Thymus (tissue), 11 donors: ENCODE data around the gene SPATA2L. TPM values are rescaled to one million over a fixed set of nuclear protein-coding genes. Genes with fewer than 3 reads are reported as not detected.

Source experiments
- DNase-seq, 9 donors: peaks; one replicate each; pipeline ENCODE4 v3.0.0-alpha.2; 2013; ENCODE audit warnings: low spot score in 9 of 9, low read depth in 6 of 9, missing footprints in 1 of 9
- H3K27ac ChIP-seq, 2 donors: one replicate each; pipeline ENCODE4 v1.5.1; 2013; ENCODE audit warnings: control low read depth in 1 of 2, low read depth in 1 of 2, low read length in 1 of 2, mild to moderate bottlenecking in 1 of 2, moderate library complexity in 1 of 2
- H3K27me3 ChIP-seq, 2 donors: one replicate each; pipeline ENCODE4 v1.5.1; 2013; ENCODE audit warnings: low read length in 1 of 2; ENCODE audit not compliant: control insufficient read depth in 2 of 2, insufficient read depth in 1 of 2
- H3K36me3 ChIP-seq, 2 donors: one replicate each; pipeline ENCODE4 v1.5.1; 2013; ENCODE audit warnings: low read length in 1 of 2, mild to moderate bottlenecking in 1 of 2, moderate library complexity in 1 of 2; ENCODE audit not compliant: control insufficient read depth in 2 of 2, insufficient read depth in 2 of 2
- H3K4me1 ChIP-seq, 2 donors: one replicate each; pipeline ENCODE4 v1.5.1; 2013; ENCODE audit warnings: low read length in 2 of 2; ENCODE audit not compliant: control insufficient read depth in 2 of 2, insufficient read depth in 2 of 2
- H3K4me3 ChIP-seq, 2 donors: one replicate each; pipeline ENCODE4 v1.5.1; 2013; ENCODE audit warnings: low read length in 2 of 2, control low read depth in 1 of 2, mild to moderate bottlenecking in 1 of 2
- H3K9me3 ChIP-seq, 2 donors: one replicate each; pipeline ENCODE4 v1.5.1; 2013; ENCODE audit warnings: low read length in 1 of 2, mild to moderate bottlenecking in 1 of 2; ENCODE audit not compliant: control insufficient read depth in 2 of 2, insufficient read depth in 1 of 2
- WGBS: extraction: QIAGEN DNeasy Blood & Tissue Kit; methylation state at CpG from one replicate; pipeline ENCODE4 v1.1.7; 2013; 5-methylcytosine and 5-hydroxymethylcytosine counted together
- polyA plus RNA-seq: library from polyadenylated mRNA; stranded (reverse); fragments of 200-250 nt; gene quantifications from one replicate; pipeline ENCODE4 v1.2.3, GENCODE V29; 2013
- total RNA-seq: library from RNA; stranded (reverse); fragments of 120-200 nt; gene quantifications from one replicate; pipeline ENCODE4 v1.2.4, GENCODE V29; 2013
- donor health status: healthy.

The SPATA2L gene
- total and polyA plus RNA-seq, 2 donors = 6.8 to 9.1 TPM

DNA sequence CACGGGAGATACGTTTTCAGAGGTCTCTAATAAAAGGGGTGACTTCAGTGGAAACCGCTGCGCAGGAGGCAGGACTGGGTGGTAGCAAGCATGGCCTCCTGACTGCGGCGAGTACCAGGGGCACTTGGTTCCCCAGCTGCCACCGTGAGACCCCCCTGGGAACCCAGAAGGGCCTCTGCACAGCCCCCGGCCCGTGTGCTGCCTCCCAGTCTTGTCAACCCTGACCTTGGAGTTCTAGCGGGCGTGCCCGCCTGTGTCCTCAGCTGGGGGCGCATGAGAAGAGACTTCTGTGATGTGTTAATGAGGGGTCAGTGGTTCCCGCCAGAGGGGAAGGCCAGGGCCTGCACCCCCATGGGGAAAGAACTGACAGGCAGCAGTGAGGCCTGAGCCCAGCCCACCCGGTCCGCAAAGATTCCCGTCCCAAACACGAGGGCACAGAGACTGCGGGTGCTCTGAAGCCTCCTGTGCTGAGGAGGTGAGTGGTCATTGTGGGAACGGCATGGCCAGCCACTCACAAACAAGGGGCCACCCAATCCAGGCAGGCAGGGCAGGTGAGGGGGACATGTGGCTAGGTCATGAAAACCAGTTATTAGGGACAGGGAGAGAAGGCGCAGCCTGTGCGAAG is 29.2 kb upstream of the SPATA2L start:
- Histone ChIP-seq H3K4me1 (no peaks in the 10 kb centered on the region), H3K36me3 (peaks cover 86 to 88% of the 10 kb centered on the region in 2 donors), H3K9me3 (no peaks in the 10 kb centered on the region), H3K27ac (no peak overlapping the region), H3K4me3 (no peak overlapping the region), H3K27me3 (no peaks in the 10 kb centered on the region)
- DNase-seq = no peak
- 88% methylated on average over 22 of the region's 22 CpGs for WGBS

DNA sequence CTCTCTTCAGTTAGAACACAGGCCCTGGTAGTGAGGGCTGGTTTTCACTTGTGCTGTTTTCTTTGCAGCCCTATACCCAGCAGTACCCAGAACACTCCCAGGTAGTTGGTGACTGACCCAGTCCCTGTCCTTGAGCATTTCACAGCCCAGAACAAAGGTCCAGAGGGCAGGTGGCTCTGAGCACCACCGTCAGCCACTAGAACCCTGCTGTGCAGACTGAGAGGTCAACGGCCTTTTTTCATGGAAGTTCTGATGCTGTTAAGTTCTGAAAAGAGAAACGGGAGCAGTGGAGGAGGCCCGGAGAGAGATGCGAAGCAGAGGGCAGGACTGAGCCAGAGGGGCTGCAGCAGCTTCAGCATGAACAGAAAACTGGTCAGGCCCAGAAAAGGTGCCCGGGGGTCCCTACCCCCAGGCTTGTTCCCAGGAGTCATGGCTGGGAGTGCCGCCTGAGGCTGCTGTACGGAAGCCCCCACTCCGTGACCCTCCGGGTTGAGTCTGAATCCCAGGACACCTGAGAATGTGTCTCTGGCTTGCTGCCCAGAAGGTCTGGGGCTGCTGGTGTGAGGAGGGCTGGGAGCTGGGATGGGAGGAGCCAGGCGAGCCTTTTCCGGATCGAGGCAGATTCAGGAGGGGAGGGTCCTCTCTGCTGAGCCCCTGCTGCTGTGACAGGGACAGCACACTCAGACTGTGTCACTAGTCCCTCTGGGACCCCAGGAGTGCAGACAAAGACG is 28.5 kb upstream of the SPATA2L start:
- Histone ChIP-seq H3K4me3 (no peak overlapping the region), H3K27ac (no peak overlapping the region), H3K36me3 (peaks cover 81 to 85% of the 10 kb centered on the region in 2 donors), H3K27me3 (no peaks in the 10 kb centered on the region), H3K9me3 (no peaks in the 10 kb centered on the region), H3K4me1 (no peaks in the 10 kb centered on the region)
- 86% methylated on average over 14 of the region's 14 CpGs for WGBS
- no peak for DNase-seq

- no peaks in the 10 kb centered on the region for H3K9me3 ChIP-seq
- WGBS = 96% methylated on average over 18 of the region's 18 CpGs
- H3K27ac ChIP-seq = no peak overlapping the region
- no peak overlapping the region for H3K4me3 ChIP-seq
- peaks cover 0 to 3% of the 10 kb centered on the region in 2 donors for H3K4me1 ChIP-seq
- no peak for DNase-seq
- H3K36me3 ChIP-seq = peaks cover 81 to 86% of the 10 kb centered on the region in 2 donors
- no peaks in the 10 kb centered on the region for H3K27me3 ChIP-seq
Observed at GRCh38 chr16:89729293-89729692, 27.8 kb upstream of the SPATA2L start.

- no peak for DNase-seq
- Histone ChIP-seq H3K27me3 (no peaks in the 10 kb centered on the region), H3K4me1 (peaks cover 14 to 20% of the 10 kb centered on the region in 2 donors), H3K27ac (no peak overlapping the region), H3K4me3 (no peak overlapping the region), H3K36me3 (peaks cover 74 to 88% of the 10 kb centered on the region in 2 donors), H3K9me3 (no peaks in the 10 kb centered on the region)
- 95% methylated on average over 17 of the region's 17 CpGs for WGBS
Observed at GRCh38 chr16:89727406-89728120, 26.1 kb upstream of the SPATA2L start.

GRCh38 chr16:89723279-89724250 is 22.1 kb upstream of the SPATA2L start:
- 74% methylated on average over 30 of the region's 30 CpGs for WGBS
- peaks cover 20 to 31% of the 10 kb centered on the region in 2 donors for H3K4me1 ChIP-seq
- peak in 2 of 9 donors; percentile 51 to 66 for DNase-seq
- peaks cover 10 to 17% of the 10 kb centered on the region in 2 donors for H3K27me3 ChIP-seq
- peak overlapping the region; percentile 71 to 95 for H3K4me3 ChIP-seq
- H3K36me3 ChIP-seq = peaks cover 36 to 52% of the 10 kb centered on the region in 2 donors
- no peaks in the 10 kb centered on the region for H3K9me3 ChIP-seq
- peak overlapping the region; percentile 2 to 70 for H3K27ac ChIP-seq

DNA sequence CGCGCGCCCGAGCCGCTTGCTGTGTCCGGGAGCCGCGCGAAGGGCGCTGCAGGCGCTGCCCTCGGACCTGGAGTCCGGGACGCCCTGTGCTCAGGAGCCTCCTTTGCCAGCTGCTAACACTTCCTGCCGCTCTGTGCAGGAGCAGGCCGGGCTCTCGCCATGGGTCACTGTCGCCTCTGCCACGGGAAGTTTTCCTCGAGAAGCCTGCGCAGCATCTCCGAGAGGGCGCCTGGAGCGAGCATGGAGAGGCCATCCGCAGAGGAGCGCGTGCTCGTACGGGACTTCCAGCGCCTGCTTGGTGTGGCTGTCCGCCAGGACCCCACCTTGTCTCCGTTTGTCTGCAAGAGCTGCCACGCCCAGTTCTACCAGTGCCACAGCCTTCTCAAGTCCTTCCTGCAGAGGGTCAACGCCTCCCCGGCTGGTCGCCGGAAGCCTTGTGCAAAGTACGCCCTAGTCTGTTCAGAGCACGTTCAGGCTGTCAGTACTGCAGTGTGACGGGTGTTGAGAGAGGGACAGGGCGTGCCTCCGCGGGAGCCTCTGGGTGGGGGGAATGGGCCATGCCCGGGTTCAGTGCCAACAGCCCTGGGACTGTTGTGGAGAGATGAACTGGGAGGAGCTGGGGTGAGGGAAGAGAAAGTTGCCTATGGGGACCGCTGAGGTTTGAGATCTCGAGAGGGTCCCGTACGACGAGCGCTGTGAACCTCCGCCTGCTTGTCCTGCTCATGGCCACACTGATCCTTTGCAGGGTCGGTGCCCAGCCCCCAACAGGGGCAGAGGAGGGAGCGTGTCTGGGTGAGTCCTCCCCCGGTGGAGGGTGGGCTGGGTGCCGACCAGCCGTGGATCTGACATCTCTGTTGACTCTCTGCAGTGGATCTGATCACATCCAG is 21.1 kb upstream of the SPATA2L start:
- Histone ChIP-seq H3K4me1 (peaks cover 20 to 31% of the 10 kb centered on the region in 2 donors), H3K27me3 (peaks cover 10 to 17% of the 10 kb centered on the region in 2 donors), H3K27ac (peak overlapping the region; percentile 64 to 66), H3K36me3 (peaks cover 29 to 45% of the 10 kb centered on the region in 2 donors), H3K9me3 (no peaks in the 10 kb centered on the region), H3K4me3 (peak overlapping the region; percentile 71 to 95)
- peak in 2 of 9 donors; percentile 46 to 66 for DNase-seq
- WGBS = 16% methylated on average over 56 of the region's 56 CpGs

- H3K4me3 ChIP-seq = peak overlapping the region; percentile 71 to 95
- H3K4me1 ChIP-seq = peaks cover 20 to 31% of the 10 kb centered on the region in 2 donors
- peak in 7 of 9 donors; percentile 67 to 91 (median 80) for DNase-seq
Observed at GRCh38 chr16:89721546-89722391, 20.3 kb upstream of the SPATA2L start.

More at GRCh38 chr16:89721546-89722391, 20.3 kb upstream of the SPATA2L start:
- under 1% methylated on average over 112 of the region's 112 CpGs for WGBS
- Histone ChIP-seq H3K9me3 (no peaks in the 10 kb centered on the region), H3K27me3 (peaks cover 10 to 17% of the 10 kb centered on the region in 2 donors), H3K36me3 (peaks cover 20 to 36% of the 10 kb centered on the region in 2 donors), H3K27ac (peak overlapping the region; percentile 66 to 96)
